Gastrocnemius medialis (tissue), 4 donors: ENCODE data around the gene AIG1.

ENCODE experiments used
- CTCF ChIP-seq, 5 experiments: fragments of 450-650 bp in 3 of 5; fragments of 200-600 bp in 2 of 5; sonication (generic) in 2 of 5; IDR thresholded peaks in 4 of 5; conservative IDR thresholded peaks in 1 of 5; 1 replicate in 4 of 5; 2 replicates in 1 of 5; pipeline ENCODE4 v1.5.1; 2016 to 2019; ENCODE audit warnings: antibody characterized with exemption in 5 of 5, mild to moderate bottlenecking in 3 of 5, moderate library complexity in 3 of 5
- POLR2A ChIP-seq, 2 donors: fragments of 450-650 bp; IDR thresholded peaks; one replicate each; pipeline ENCODE4 v1.6.1; 2017; ENCODE audit warnings: antibody characterized with exemption in 2 of 2, mild to moderate bottlenecking in 2 of 2, moderate library complexity in 2 of 2

- TF ChIP-seq POLR2A (IDR thresholded peaks at IDR 0.05) (no peak), CTCF (IDR thresholded peaks at IDR 0.05 in 4 of 5, conservative IDR thresholded peaks at IDR 0.05 in 1 of 5) (no peak)
Measured at GRCh38 chr6:143264986-143265764, 204.5 kb downstream of the AIG1 start.
